Measurements from ENCODE around the gene DIAPH1. TPM values are rescaled to one million over a fixed set of nuclear protein-coding genes. Genes with fewer than 3 reads are reported as not detected.

The DIAPH1 gene
- total RNA-seq, 1 experiment from 2014 or later: 157 TPM

GRCh38 chr5:141484310-141484640, 134.5 kb downstream of the DIAPH1 start:
- Histone ChIP-seq H3K36me3 (ENCODE audit: low read depth) (no peaks in the 10 kb centered on the region), H3K9me3 (ENCODE audit: insufficient read depth, low read depth) (no peaks in the 10 kb centered on the region), H3K9me2 (ENCODE audit: insufficient read depth) (no peaks in the 10 kb centered on the region), H3K4me1 (replicated peaks; ENCODE audit: insufficient read depth) (no peaks in the 10 kb centered on the region), H3K4me3 (no peak overlapping the region), H3K27ac (no peak overlapping the region), H4K20me1 (ENCODE audit: insufficient read depth) (no peaks in the 10 kb centered on the region), H3K79me2 (ENCODE audit: low read depth) (no peaks in the 10 kb centered on the region), H3F3A (ENCODE audit: insufficient read depth, low read depth) (no peaks in the 10 kb centered on the region), H3K27me3 (ENCODE audit: insufficient read depth, low read depth) (peaks cover 9% of the 10 kb centered on the region), H3K4me2 (no peak overlapping the region), H2AFZ (no peak overlapping the region)
- ChIA-PET POLR2A (ENCODE audit: unreplicated experiment) (interaction anchor here (0.7 kb wide), 1 partner anchor 857 kb away, joined by 3 read pairs; no protein-coding TSS in a partner anchor), CTCF (no interaction called here)
- DNase-seq: no peak
- no TSS peak for BruUV-seq (replicated peaks)
- intact Hi-C loops (cut with micrococcal nuclease; ENCODE audit: unreplicated experiment): no loop called here
- TF ChIP-seq CTCF (conservative IDR thresholded peaks at IDR 0.05) (no peak), EZH2 (IDR thresholded peaks at IDR 0.05; ENCODE audit: low read depth) (no peak)

- Histone ChIP-seq H3K36me3 (ENCODE audit: low read depth) (no peaks in the 10 kb centered on the region), H3K4me3 (no peak overlapping the region), H3K27me3 (ENCODE audit: insufficient read depth, low read depth) (peaks cover 9% of the 10 kb centered on the region), H3K9me3 (ENCODE audit: insufficient read depth, low read depth) (no peaks in the 10 kb centered on the region), H3K4me1 (replicated peaks; ENCODE audit: insufficient read depth) (no peaks in the 10 kb centered on the region), H4K20me1 (ENCODE audit: insufficient read depth) (no peaks in the 10 kb centered on the region), H3K9me2 (ENCODE audit: insufficient read depth) (no peaks in the 10 kb centered on the region), H3F3A (ENCODE audit: insufficient read depth, low read depth) (no peaks in the 10 kb centered on the region), H3K27ac (no peak overlapping the region), H3K79me2 (ENCODE audit: low read depth) (no peaks in the 10 kb centered on the region), H3K4me2 (no peak overlapping the region), H2AFZ (no peak overlapping the region)
- no peak for TF ChIP-seq EZH2 (IDR thresholded peaks at IDR 0.05; ENCODE audit: low read depth)
- POLR2A ChIA-PET (ENCODE audit: unreplicated experiment): interaction anchor here (0.7 kb wide), 1 partner anchor 856 kb away, joined by 3 read pairs; no protein-coding TSS in a partner anchor
- BruUV-seq (replicated peaks): no TSS peak
- intact Hi-C loops (cut with micrococcal nuclease; ENCODE audit: unreplicated experiment): no loop called here
- CTCF ChIA-PET: interaction anchor here (0.6 kb wide), 1 partner anchor 63 kb away, joined by 6 read pairs; the partner anchor contains the start of gene PCDHGA11
- DNase-seq: no peak
Observed at GRCh38 chr5:141483902-141484301, 134.9 kb downstream of the DIAPH1 start.

GRCh38 chr5:141479776-141480175, 139.0 kb downstream of the DIAPH1 start:
- no TSS peak for BruUV-seq (replicated peaks)
- no peak for TF ChIP-seq CTCF (conservative IDR thresholded peaks at IDR 0.05)
- H3K27me3 ChIP-seq (ENCODE audit: insufficient read depth, low read depth): peaks cover 10% of the 10 kb centered on the region
- no peaks in the 10 kb centered on the region for H3F3A ChIP-seq (ENCODE audit: insufficient read depth, low read depth)
- no peaks in the 10 kb centered on the region for H3K4me1 ChIP-seq (replicated peaks; ENCODE audit: insufficient read depth)
- DNase-seq: no peak
- H4K20me1 ChIP-seq (ENCODE audit: insufficient read depth): no peaks in the 10 kb centered on the region
- H3K36me3 ChIP-seq (ENCODE audit: low read depth): no peaks in the 10 kb centered on the region
- H3K9me3 ChIP-seq (ENCODE audit: insufficient read depth, low read depth): no peaks in the 10 kb centered on the region
- H3K27ac ChIP-seq: no peak overlapping the region
- intact Hi-C loops (cut with micrococcal nuclease; ENCODE audit: unreplicated experiment): loop anchor here (5.0 kb wide), 1 partner anchor 43 kb away; no protein-coding TSS in a partner anchor
- CTCF ChIA-PET: no interaction called here
- H3K4me2 ChIP-seq: no peak overlapping the region
- no peaks in the 10 kb centered on the region for H3K9me2 ChIP-seq (ENCODE audit: insufficient read depth)
- H2AFZ ChIP-seq: no peak overlapping the region
- H3K79me2 ChIP-seq (ENCODE audit: low read depth): no peaks in the 10 kb centered on the region
- POLR2A ChIA-PET (ENCODE audit: unreplicated experiment): no interaction called here
- H3K4me3 ChIP-seq: no peak overlapping the region

All from PC-9 (cell line).